ENCODE measurements around the gene RAD18.

- TF ChIP-seq CTCF (IDR thresholded peaks at IDR 0.05) (no peak), POLR2A (IDR thresholded peaks at IDR 0.05) (no peak)
Observed at GRCh38 chr3:8873740-8874139, 89.5 kb downstream of the RAD18 start.
